IgD-negative memory B cell (primary cell): ENCODE measurements around the gene PLA2R1. TPM values are rescaled to one million over a fixed set of nuclear protein-coding genes. Genes with fewer than 3 reads are reported as not detected.
"Not testable (repeated sequence)": the region's sequence is repeated elsewhere in the genome, so short reads cannot be mapped to it uniquely, and the experiment has no call there.

Source experiments
- H3K27ac Mint-ChIP-seq, 3 donors: one replicate each; pipeline ENCODE4 v1.8.0; 2020 to 2022; ENCODE audit warnings: mild to moderate bottlenecking in 3 of 3, mixed read lengths in 3 of 3, moderate library complexity in 1 of 3
- H3K27me3 Mint-ChIP-seq: one replicate; pipeline ENCODE4 v1.8.0; 2021; ENCODE audit warnings: mixed read lengths
- H3K36me3 Mint-ChIP-seq: one replicate; pipeline ENCODE4 v1.8.0; 2020; ENCODE audit warnings: mild to moderate bottlenecking, mixed read lengths
- H3K4me1 Mint-ChIP-seq, 3 donors: one replicate each; pipeline ENCODE4 v1.8.0; 2020 to 2022; ENCODE audit warnings: mixed read lengths in 3 of 3, mild to moderate bottlenecking in 1 of 3
- H3K4me3 Mint-ChIP-seq, 4 donors: one replicate each; pipeline ENCODE4 v1.8.0; 2020 to 2022; ENCODE audit warnings: mild to moderate bottlenecking in 4 of 4, mixed read lengths in 4 of 4, moderate library complexity in 3 of 4
- H3K9me3 Mint-ChIP-seq, 3 donors: one replicate each; pipeline ENCODE4 v1.8.0; 2020 to 2021; ENCODE audit warnings: mixed read lengths in 3 of 3, mild to moderate bottlenecking in 1 of 3
- polyA plus RNA-seq: library from polyadenylated mRNA; unstranded; fragments of 300-500 nt; fragmentation: Illumina TruSeq; gene quantifications from one replicate; pipeline ENCODE4 v1.2.3, GENCODE V29; 2021

PLA2R1 gene
- polyA plus RNA-seq, 1 donor from 2014 or later = not detected

DNA sequence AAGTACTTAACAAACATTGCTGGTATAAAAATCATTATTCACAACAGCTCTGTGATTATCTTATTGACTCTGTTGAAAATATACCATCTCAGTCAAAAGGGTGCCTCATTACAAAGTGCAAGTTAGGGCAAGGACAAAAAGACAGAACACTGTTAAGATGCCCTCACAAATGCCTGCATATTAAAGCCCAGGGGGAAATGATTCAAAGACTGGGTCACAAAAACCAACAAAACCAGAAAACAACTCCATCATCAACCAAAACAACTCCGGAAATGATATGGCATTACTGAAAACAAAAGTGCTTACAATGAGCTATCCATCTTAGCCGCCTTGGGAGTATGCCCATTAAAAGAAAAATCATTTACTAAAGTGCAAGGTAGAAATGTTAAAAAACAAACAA, 9.9 kb downstream of the PLA2R1 start:
- no peak overlapping the region for H3K4me3 Mint-ChIP-seq
- peaks cover 6% of the 10 kb centered on the region for H3K27me3 Mint-ChIP-seq
- peaks cover 0 to 1% (median 0%) of the 10 kb centered on the region in 3 donors for H3K9me3 Mint-ChIP-seq
- H3K4me1 Mint-ChIP-seq = no peaks in the 10 kb centered on the region
- no peaks in the 10 kb centered on the region for H3K36me3 Mint-ChIP-seq
- H3K27ac Mint-ChIP-seq = no peak overlapping the region

DNA sequence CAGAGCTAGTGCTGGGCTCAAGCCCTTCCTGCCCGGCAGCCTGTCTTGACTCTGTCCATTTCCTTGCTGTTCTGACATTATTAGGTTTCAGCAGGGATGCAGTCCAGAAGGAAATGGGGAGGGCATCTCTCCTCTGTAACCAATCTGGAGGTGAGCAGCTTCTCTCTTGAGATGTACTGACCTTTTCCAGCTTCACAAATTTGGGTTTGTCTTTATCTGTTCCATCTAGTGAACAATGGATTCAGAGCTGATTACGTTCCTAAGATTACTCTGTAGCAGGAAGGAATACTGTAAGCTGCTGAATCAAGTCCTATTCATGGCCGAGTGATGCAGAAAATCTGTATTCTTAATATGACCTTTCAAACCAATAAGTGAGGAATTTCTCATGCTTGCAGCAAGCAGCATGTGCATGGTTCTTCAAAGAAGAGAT, 11.0 kb downstream of the PLA2R1 start:
- Mint-ChIP-seq H3K4me1 (no peaks in the 10 kb centered on the region), H3K4me3 (no peak overlapping the region), H3K9me3 (peaks cover 0 to 1% (median 0%) of the 10 kb centered on the region in 3 donors), H3K27ac (no peak overlapping the region), H3K36me3 (no peaks in the 10 kb centered on the region), H3K27me3 (peaks cover 6% of the 10 kb centered on the region)

DNA sequence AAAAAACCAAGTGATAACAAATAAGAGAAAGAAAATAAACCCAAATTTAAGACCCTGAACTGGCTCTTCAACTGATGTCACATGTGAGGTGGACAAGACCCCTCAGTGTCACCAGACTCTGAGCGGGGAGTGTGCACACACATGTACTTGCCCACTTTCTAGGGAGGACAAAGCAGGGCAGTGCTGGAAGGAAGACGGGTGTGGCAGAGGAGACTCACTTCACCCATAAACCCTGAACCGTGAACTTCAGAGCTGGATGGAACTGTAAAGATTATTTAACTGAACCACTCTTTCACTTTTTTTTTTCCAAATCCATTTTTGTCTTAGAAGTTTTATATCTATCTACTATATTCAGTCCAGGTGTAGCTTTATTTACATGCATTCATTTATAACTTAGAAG, 12.3 kb downstream of the PLA2R1 start:
- H3K4me1 Mint-ChIP-seq = no peaks in the 10 kb centered on the region
- no peak overlapping the region for H3K27ac Mint-ChIP-seq
- H3K4me3 Mint-ChIP-seq = no peak overlapping the region
- no peaks in the 10 kb centered on the region for H3K9me3 Mint-ChIP-seq
- H3K36me3 Mint-ChIP-seq = no peaks in the 10 kb centered on the region
- H3K27me3 Mint-ChIP-seq = peaks cover 6% of the 10 kb centered on the region

DNA sequence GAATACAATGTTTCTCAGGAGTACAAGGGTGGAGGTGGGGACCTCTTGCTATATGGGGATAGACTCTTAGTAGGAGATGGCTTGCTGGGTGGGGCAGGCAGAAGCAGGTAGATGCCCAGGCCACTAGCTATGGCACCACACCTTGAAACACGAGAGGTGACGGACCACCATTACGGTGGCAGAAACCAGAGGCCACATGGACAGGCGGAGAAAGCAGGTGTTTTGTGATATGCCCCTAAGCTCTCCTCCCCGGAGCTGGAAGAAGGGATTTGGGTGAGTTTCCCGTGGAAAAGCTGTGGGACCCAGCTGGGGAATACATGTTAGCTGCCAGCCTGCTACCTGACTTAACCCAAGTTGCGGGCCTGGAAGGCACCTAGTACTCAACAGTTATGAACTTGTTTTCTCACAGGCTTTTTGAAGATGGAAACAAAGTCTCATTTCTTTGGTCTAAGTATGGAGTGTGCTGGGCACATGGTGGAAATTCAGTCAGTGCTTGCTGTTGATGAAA, 16.7 kb downstream of the PLA2R1 start:
- Mint-ChIP-seq H3K4me1 (no peaks in the 10 kb centered on the region), H3K4me3 (no peak overlapping the region), H3K36me3 (no peaks in the 10 kb centered on the region), H3K9me3 (no peaks in the 10 kb centered on the region), H3K27me3 (peaks cover 5% of the 10 kb centered on the region), H3K27ac (no peak overlapping the region)

DNA sequence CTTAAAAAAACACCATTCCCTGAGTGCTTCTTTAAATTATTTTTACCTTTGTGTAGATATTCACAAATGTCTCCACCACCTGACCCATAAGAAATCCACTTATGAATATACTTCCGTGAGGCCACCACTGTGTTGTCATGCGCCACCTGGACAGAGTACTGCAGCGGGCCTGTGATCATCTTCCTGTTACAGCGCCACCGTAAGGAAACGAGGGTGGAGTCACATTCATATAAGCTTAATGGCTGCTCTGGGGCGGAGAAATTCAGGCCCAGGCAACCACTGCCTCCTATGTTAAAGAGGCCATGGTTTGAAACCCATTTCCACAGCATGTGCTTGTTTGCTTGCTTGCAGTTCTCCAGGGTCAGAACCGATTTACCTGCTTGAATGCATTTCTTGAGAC, 17.7 kb downstream of the PLA2R1 start:
- H3K4me1 Mint-ChIP-seq = no peaks in the 10 kb centered on the region
- H3K27me3 Mint-ChIP-seq = peaks cover 5% of the 10 kb centered on the region
- H3K27ac Mint-ChIP-seq = no peak overlapping the region
- no peak overlapping the region for H3K4me3 Mint-ChIP-seq
- H3K36me3 Mint-ChIP-seq = no peaks in the 10 kb centered on the region
- no peaks in the 10 kb centered on the region for H3K9me3 Mint-ChIP-seq

DNA sequence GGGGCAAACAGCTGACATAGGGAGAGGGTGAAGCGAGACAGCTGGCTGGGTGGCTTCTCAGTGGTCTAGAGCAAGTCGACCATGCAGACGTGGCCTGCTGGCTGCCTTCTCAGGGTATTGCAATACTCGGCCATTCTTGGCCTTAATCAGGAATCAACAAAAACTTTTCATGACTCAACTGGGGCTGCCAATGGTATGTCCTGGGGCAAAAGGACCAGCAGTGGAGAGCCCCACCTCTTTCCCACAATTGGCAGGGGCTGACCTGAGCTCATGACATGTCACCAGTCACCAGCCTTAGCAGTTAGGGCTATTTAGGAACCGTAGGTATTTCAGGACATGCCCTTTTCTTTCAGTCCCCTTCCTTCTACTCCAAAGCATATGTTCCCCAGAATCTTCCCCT, 19.1 kb downstream of the PLA2R1 start:
- Mint-ChIP-seq H3K27me3 (peaks cover 5% of the 10 kb centered on the region), H3K4me3 (no peak overlapping the region), H3K4me1 (no peaks in the 10 kb centered on the region), H3K9me3 (no peaks in the 10 kb centered on the region), H3K36me3 (no peaks in the 10 kb centered on the region), H3K27ac (no peak overlapping the region)

DNA sequence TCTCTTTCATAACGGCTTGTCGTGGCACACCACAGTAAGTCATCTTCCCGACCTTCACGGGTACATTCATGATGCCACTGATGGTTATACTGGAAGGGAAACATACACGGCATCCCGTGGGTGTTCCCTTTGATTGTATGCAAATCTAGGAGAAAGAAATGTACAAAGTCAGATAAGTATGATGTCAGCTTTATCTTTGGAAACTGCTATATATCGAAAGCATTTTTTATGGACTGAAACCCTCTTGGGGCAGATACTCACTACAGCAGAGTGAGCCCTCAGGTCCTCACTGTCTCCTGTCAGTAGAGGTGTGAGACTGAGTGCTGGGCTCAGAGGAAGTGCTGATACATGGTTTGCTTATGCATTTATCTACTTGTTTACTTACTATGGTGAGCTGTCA, 20.4 kb downstream of the PLA2R1 start:
- Mint-ChIP-seq H3K4me1 (no peaks in the 10 kb centered on the region), H3K36me3 (no peaks in the 10 kb centered on the region), H3K27ac (no peak overlapping the region), H3K4me3 (no peak overlapping the region), H3K9me3 (no peaks in the 10 kb centered on the region), H3K27me3 (peaks cover 5% of the 10 kb centered on the region)

DNA sequence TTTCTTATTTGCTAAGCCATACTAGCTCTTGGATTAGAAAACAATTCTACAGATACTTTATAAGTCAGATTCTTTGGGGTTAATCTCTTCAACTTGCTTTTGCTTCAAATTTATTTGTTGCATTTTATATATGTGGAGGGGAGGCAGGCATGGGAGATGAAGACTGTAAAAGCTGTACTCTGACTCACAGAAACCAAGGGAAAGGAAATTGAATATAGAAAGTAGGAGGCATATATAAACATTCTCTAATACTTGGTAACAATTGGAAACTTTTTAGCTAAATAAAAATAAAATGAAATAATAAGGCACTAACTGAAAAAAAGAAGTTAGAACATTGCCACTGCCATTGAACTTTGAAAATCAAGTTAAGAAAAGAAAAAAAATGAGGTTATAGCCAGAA, 21.3 kb downstream of the PLA2R1 start:
- Mint-ChIP-seq H3K9me3 (no peaks in the 10 kb centered on the region), H3K36me3 (no peaks in the 10 kb centered on the region), H3K27ac (no peak overlapping the region), H3K27me3 (peaks cover 5% of the 10 kb centered on the region), H3K4me3 (no peak overlapping the region), H3K4me1 (no peaks in the 10 kb centered on the region)

DNA sequence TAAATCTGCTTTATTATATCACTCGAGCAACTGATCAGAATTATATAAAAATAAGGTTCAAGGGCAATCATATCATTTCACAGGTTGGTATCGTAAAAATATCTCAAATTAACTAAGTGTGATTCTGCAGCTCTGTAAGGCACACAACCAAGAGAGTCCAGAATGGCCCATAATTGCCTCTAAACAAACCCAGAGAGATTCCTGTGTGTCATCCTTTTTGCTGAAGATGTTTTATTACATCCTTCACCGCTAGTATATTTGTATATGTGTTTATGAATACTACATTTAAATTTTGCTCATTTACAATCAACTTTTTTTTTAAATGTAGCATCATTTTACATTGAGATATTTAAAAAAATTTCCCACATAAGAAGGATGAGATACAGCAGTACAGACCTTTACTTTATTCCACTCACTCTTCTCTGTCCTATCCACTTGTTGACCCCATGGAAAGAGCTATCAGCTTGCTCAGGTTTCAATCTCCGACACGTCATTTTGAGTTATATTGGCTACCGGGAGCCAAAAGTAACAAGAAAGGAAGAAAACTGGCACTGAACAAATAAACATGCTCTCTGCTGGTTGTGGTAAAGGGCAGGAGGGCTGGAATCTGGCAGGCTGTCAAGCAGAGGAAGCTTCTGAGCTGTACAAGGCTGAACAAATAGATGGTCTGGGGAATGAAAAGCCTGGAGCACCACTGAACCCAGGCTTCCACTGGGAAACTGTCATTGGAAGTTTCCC, 23.1 kb downstream of the PLA2R1 start:
- Mint-ChIP-seq H3K36me3 (no peaks in the 10 kb centered on the region), H3K9me3 (no peaks in the 10 kb centered on the region), H3K27ac (no peak overlapping the region), H3K4me1 (no peaks in the 10 kb centered on the region), H3K27me3 (peaks cover 5% of the 10 kb centered on the region), H3K4me3 (no peak overlapping the region)

DNA sequence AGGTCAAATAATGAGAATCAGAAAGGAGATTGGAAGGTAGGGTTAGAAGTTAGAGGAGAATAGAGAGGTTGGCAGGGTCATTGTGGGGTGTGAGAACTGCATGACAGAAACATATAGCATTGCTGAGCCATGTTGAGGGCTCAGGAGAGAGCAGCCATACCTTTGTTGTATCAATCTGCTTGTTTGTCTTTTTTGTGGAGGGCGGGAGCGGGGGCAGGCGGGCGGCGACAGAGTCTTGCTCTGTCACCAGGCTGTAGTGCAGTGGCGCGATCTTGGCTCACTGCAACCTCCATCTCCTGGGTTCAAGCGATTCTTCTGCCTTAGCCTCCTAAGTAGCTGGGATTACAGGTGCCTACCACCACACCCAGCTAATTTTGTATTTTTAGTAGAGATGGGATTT, 23.8 kb downstream of the PLA2R1 start:
- not testable (repeated sequence) for H3K27me3 Mint-ChIP-seq, H3K4me1 Mint-ChIP-seq, H3K9me3 Mint-ChIP-seq, H3K36me3 Mint-ChIP-seq, H3K4me3 Mint-ChIP-seq, H3K27ac Mint-ChIP-seq

DNA sequence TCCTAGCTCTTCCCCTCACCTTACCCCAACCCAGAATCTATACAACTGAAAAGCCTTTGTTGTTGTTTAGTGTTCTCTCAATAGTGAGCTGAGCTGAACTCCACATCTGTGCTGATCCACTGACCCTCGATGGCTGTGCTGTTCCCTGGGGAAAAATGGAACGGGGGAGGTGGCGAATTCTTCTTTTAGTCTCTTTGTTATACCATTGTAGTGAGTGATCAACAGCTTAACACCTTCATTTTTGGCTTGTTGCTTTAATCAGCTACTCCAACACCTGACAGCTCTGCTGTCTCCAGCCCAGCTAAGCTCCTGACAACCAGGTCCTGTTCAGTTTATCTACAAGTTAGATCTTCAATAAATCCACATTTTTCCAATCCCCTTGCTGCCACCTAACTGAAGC, 25.7 kb downstream of the PLA2R1 start:
- H3K4me3 Mint-ChIP-seq = no peak overlapping the region
- no peaks in the 10 kb centered on the region for H3K36me3 Mint-ChIP-seq
- H3K27ac Mint-ChIP-seq = no peak overlapping the region

DNA sequence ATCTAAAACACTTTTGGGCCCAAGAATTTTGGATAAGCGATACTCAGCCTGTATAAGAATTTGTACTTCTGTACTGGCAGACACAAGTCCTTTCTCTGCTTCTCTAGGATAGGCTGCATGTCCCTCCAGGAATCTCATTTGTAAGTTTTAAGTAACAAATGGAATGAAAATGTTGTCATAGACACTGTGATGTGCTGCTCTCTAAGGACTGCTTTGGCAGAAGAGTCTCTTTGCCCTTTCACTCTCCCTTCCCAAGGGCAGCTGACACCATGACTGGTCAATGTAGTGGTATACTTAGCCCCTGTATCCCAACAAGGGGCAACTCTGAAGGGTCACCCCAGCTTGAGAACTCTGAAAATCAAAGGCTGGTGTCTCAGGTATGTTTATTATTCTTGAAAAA, 27.3 kb downstream of the PLA2R1 start:
- Mint-ChIP-seq H3K36me3 (no peaks in the 10 kb centered on the region), H3K27ac (no peak overlapping the region), H3K4me1 (no peaks in the 10 kb centered on the region), H3K9me3 (no peaks in the 10 kb centered on the region), H3K27me3 (no peaks in the 10 kb centered on the region), H3K4me3 (no peak overlapping the region)

More for the DNA sequence above, 25.7 kb downstream of the PLA2R1 start:
- Mint-ChIP-seq H3K27me3 (peaks cover 2% of the 10 kb centered on the region), H3K9me3 (no peaks in the 10 kb centered on the region), H3K4me1 (no peaks in the 10 kb centered on the region)

DNA sequence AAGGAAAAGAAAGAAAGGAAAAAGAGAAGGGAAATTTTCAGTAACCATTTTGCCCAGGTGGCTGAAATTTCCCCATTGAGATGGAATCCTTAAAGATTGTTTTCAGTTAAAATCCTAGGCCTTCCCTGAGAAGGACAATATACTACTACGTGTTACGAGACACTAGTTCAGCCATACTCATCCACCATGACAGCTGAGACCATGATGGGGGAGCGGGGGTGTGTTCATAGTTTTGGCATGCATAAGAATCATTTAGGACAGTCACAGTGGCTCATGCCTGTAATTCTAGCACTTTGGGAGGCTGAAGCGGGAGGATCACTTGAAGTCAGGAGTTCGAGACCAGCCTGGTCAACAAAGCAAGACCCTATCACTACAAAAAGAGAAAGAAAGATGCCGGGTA, 28.0 kb downstream of the PLA2R1 start:
- H3K27ac Mint-ChIP-seq = no peak overlapping the region
- no peaks in the 10 kb centered on the region for H3K27me3 Mint-ChIP-seq
- no peak overlapping the region for H3K4me3 Mint-ChIP-seq
- H3K9me3 Mint-ChIP-seq = no peaks in the 10 kb centered on the region
- no peaks in the 10 kb centered on the region for H3K4me1 Mint-ChIP-seq
- no peaks in the 10 kb centered on the region for H3K36me3 Mint-ChIP-seq

DNA sequence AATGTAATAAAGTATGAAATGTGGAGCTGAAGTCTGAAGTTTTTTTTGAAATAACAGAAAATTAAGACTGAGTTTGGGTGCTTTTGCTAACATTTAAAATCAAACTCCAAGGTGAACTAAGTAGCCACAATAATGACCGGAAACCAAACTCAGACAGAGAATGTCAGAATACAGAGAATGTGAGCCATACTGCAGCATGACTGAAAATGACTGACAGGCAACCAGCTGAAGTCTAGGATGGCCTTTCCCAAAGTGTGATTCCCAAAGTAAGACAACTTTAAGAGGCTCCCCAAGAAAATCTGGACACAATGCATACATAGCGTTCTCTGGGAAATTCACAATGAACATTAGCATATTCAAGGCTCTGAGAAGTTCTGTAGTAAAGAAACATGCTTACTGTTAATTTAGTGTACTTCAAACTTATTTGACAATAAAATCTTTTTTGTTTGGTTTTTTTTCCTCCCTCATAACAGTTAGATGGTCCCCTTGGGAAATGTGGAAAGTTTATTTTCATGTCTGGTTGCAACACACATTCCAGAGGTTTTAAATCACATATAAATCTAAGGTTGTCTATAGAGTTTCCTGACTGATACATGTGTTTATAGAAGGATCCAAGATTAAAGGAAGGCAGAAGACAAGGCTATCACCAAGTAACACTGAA, 28.6 kb downstream of the PLA2R1 start:
- H3K27ac Mint-ChIP-seq = no peak overlapping the region
- no peaks in the 10 kb centered on the region for H3K36me3 Mint-ChIP-seq
- H3K4me3 Mint-ChIP-seq = no peak overlapping the region
- H3K4me1 Mint-ChIP-seq = no peaks in the 10 kb centered on the region
- no peaks in the 10 kb centered on the region for H3K9me3 Mint-ChIP-seq
- H3K27me3 Mint-ChIP-seq = peaks cover 1% of the 10 kb centered on the region

DNA sequence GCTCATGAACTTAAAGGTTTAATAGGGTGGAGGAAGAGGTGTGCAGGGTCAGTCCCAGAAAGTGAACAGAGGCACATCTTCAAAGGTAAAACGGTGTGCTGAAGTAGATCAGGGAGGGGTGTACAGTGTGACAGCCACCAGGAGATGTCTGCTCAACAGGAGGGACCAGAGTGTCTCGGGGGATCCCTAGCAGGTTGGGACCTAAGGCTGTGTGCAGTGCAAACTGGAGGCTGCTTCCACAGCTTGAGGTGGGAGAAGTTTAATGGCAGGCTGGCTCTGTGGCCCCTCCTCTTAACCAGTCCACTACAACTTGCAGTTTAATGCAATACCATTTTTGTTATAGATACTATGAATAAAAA, 33.2 kb downstream of the PLA2R1 start:
- Mint-ChIP-seq H3K27me3 (peaks cover 1% of the 10 kb centered on the region), H3K27ac (no peak overlapping the region), H3K36me3 (peaks cover 2% of the 10 kb centered on the region), H3K4me1 (no peaks in the 10 kb centered on the region), H3K9me3 (peaks cover 0 to under 1% (median 0%) of the 10 kb centered on the region in 3 donors), H3K4me3 (no peak overlapping the region)
